GM12864 (cell line): Measurements from ENCODE around the gene CORO2B.

Experiments used
- DNase-seq: peaks from one replicate; pipeline ENCODE4 v3.0.0-alpha.2; 2011; ENCODE audit warnings: low read depth
- H3K4me3 ChIP-seq: 2 replicates; pipeline ENCODE4 v1.5.1; 2011; ENCODE audit warnings: mild to moderate bottlenecking, low read depth, low read length, control low read depth
- TF ChIP-seq, protein P1 (sequence below): IDR thresholded peaks from 2 replicates; pipeline ENCODE4 v1.5.1; 2011; ENCODE audit warnings: low read depth, mild to moderate bottlenecking, moderate library complexity, low read length, control low read depth, inconsistent platforms; ENCODE audit errors: missing control alignments

The CORO2B gene

DNA sequence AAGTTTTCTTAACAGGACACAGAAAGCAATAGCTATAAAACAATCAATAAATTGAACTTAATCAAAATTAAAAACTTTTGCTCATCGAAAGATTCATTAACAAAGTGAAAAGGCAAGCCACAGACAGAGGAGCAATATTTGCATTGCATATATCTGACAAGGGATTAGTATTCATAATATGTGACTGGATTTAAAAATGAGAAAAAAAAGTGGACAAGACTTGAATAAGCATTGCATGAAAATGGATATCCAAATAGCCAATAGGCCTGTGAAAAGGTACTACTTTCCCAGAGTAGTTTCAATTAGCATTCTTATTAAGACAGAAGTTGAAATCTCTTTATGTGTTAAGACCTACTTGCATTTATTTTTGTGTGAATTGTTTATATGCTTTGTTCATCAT, 84.7 kb downstream of the CORO2B start:
- TF ChIP-seq, protein P1, sequence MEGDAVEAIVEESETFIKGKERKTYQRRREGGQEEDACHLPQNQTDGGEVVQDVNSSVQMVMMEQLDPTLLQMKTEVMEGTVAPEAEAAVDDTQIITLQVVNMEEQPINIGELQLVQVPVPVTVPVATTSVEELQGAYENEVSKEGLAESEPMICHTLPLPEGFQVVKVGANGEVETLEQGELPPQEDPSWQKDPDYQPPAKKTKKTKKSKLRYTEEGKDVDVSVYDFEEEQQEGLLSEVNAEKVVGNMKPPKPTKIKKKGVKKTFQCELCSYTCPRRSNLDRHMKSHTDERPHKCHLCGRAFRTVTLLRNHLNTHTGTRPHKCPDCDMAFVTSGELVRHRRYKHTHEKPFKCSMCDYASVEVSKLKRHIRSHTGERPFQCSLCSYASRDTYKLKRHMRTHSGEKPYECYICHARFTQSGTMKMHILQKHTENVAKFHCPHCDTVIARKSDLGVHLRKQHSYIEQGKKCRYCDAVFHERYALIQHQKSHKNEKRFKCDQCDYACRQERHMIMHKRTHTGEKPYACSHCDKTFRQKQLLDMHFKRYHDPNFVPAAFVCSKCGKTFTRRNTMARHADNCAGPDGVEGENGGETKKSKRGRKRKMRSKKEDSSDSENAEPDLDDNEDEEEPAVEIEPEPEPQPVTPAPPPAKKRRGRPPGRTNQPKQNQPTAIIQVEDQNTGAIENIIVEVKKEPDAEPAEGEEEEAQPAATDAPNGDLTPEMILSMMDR: no peak
- no peak for DNase-seq
- H3K4me3 ChIP-seq: no peak overlapping the region

- no peak overlapping the region for H3K4me3 ChIP-seq
- DNase-seq: no peak
- TF ChIP-seq, protein P1: no peak
These were observed 87.5 kb downstream of the CORO2B start for GRCh38 chr15:68666120-68666811.

GRCh38 chr15:68666812-68667450, 88.1 kb downstream of the CORO2B start:
- TF ChIP-seq, protein P1: no peak
- no peak overlapping the region for H3K4me3 ChIP-seq
- no peak for DNase-seq

- no peak for DNase-seq
- TF ChIP-seq, protein P1: no peak
- no peak overlapping the region for H3K4me3 ChIP-seq
These were observed 89.2 kb downstream of the CORO2B start for GRCh38 chr15:68667800-68668625.

- DNase-seq: no peak
- TF ChIP-seq, protein P1: no peak
- no peak overlapping the region for H3K4me3 ChIP-seq
These were observed 90.3 kb downstream of the CORO2B start for GRCh38 chr15:68668926-68669600.

DNA sequence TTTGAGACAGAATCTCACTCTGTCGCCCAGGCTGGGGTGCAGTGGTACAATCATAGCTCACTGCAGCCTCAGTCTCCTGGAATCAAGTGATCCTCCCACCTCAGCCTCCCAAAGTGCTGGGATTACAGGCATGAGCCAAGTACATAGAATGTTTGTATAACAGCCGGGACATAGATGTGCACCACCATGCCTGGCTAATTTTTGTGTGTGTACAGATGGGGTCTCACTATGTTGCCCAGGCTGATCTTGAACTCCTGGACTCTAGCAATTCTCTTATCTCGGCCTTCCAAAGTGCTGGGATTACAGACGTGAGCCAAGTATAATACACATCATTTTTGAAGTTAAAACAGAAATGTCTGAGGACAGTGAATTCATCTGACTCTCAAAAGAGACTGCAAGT, 93.5 kb downstream of the CORO2B start:
- TF ChIP-seq, protein P1: no peak
- no peak for DNase-seq
- H3K4me3 ChIP-seq: no peak overlapping the region
